ENCODE data around the gene ARHGEF7. TPM values are rescaled to one million over a fixed set of nuclear protein-coding genes. Genes with fewer than 3 reads are reported as not detected.

The ARHGEF7 gene
- polyA plus RNA-seq, 1 experiment: 40.3 TPM

GRCh38 chr13:111145071-111145470, 30.0 kb downstream of the ARHGEF7 start:
- no peak for DNase-seq (ENCODE audit: low read depth, low spot score)
- CTCF ChIA-PET: no interaction called here
- Histone ChIP-seq H3K9me3 (ENCODE audit: control insufficient read depth, insufficient read depth, low read length) (no peaks in the 10 kb centered on the region), H3K27ac (ENCODE audit: low read depth, low read length) (no peak overlapping the region), H3K27me3 (ENCODE audit: control insufficient read depth, insufficient read depth, low read length) (peaks cover 36% of the 10 kb centered on the region), H3K4me3 (ENCODE audit: low read depth, low read length) (no peak overlapping the region)
- no peak for TF ChIP-seq CTCF (IDR thresholded peaks at IDR 0.05; ENCODE audit: low read depth, low read length)
- POLR2A ChIA-PET: no interaction called here

GRCh38 chr13:111145506-111145905, 30.4 kb downstream of the ARHGEF7 start:
- CTCF ChIA-PET: no interaction called here
- H3K27ac ChIP-seq (ENCODE audit: low read depth, low read length): no peak overlapping the region
- no peak for TF ChIP-seq CTCF (IDR thresholded peaks at IDR 0.05; ENCODE audit: low read depth, low read length)
- no peak for DNase-seq (ENCODE audit: low read depth, low spot score)
- peaks cover 32% of the 10 kb centered on the region for H3K27me3 ChIP-seq (ENCODE audit: control insufficient read depth, insufficient read depth, low read length)
- no peaks in the 10 kb centered on the region for H3K9me3 ChIP-seq (ENCODE audit: control insufficient read depth, insufficient read depth, low read length)
- H3K4me3 ChIP-seq (ENCODE audit: low read depth, low read length): no peak overlapping the region
- POLR2A ChIA-PET: no interaction called here

- H3K9me3 ChIP-seq (ENCODE audit: control insufficient read depth, insufficient read depth, low read length): peaks cover 2% of the 10 kb centered on the region; the same call in 1 of the 2 replicates
- no peak for DNase-seq (ENCODE audit: low read depth, low spot score)
- no peaks in the 10 kb centered on the region for H3K27me3 ChIP-seq (ENCODE audit: control insufficient read depth, insufficient read depth, low read length)
- ChIA-PET CTCF (interaction anchor here (1.1 to 1.5 kb wide), 2 partner anchors 84 to 85 kb away, joined by 3 to 5 read pairs; no protein-coding TSS in a partner anchor), POLR2A (interaction anchor here (0.7 to 1.4 kb wide), 3 partner anchors 22 to 128 kb away, joined by 3 to 5 read pairs (median 5); no protein-coding TSS in a partner anchor)
- peak overlapping the region; percentile 85 for H3K27ac ChIP-seq (ENCODE audit: low read depth, low read length)
- H3K4me3 ChIP-seq (ENCODE audit: low read depth, low read length): peak overlapping the region; percentile 82
- TF ChIP-seq CTCF (IDR thresholded peaks at IDR 0.05; ENCODE audit: low read depth, low read length): no peak
These were observed 37.7 kb downstream of the ARHGEF7 start for GRCh38 chr13:111152844-111153243.

- TF ChIP-seq CTCF (IDR thresholded peaks at IDR 0.05; ENCODE audit: low read depth, low read length): peak; percentile 37
- H3K4me3 ChIP-seq (ENCODE audit: low read depth, low read length): peak overlapping the region; percentile 82
- ChIA-PET POLR2A (interaction anchor here (0.7 to 1.4 kb wide), 3 partner anchors 22 to 127 kb away, joined by 3 to 5 read pairs (median 5); no protein-coding TSS in a partner anchor), CTCF (interaction anchor here (0.5 to 1.5 kb wide), 3 partner anchors 84 to 192 kb away, joined by 3 to 5 read pairs (median 3); no protein-coding TSS in a partner anchor)
- H3K27me3 ChIP-seq (ENCODE audit: control insufficient read depth, insufficient read depth, low read length): no peaks in the 10 kb centered on the region
- peak overlapping the region; percentile 85 for H3K27ac ChIP-seq (ENCODE audit: low read depth, low read length)
- DNase-seq (ENCODE audit: low read depth, low spot score): peak; percentile 61
- H3K9me3 ChIP-seq (ENCODE audit: control insufficient read depth, insufficient read depth, low read length): peaks cover 2% of the 10 kb centered on the region; the same call in 1 of the 2 replicates
These were observed 38.3 kb downstream of the ARHGEF7 start for GRCh38 chr13:111153279-111153976.

GRCh38 chr13:111153977-111154332, 38.8 kb downstream of the ARHGEF7 start:
- DNase-seq (ENCODE audit: low read depth, low spot score): no peak
- ChIA-PET POLR2A (interaction anchor here (1.4 kb wide), 1 partner anchor 23 kb away, joined by 5 read pairs; no protein-coding TSS in a partner anchor), CTCF (interaction anchor here (0.5 to 1.5 kb wide), 3 partner anchors 83 to 193 kb away, joined by 3 to 5 read pairs (median 3); no protein-coding TSS in a partner anchor)
- peak; percentile 35; the same call in 1 of the 2 replicates for TF ChIP-seq CTCF (IDR thresholded peaks at IDR 0.05; ENCODE audit: low read depth, low read length)
- Histone ChIP-seq H3K4me3 (ENCODE audit: low read depth, low read length) (peak overlapping the region; percentile 82), H3K27ac (ENCODE audit: low read depth, low read length) (peak overlapping the region; percentile 65), H3K27me3 (ENCODE audit: control insufficient read depth, insufficient read depth, low read length) (no peaks in the 10 kb centered on the region), H3K9me3 (ENCODE audit: control insufficient read depth, insufficient read depth, low read length) (peaks cover 2% of the 10 kb centered on the region; the same call in 1 of the 2 replicates)

All from AG04450 (cell line).